IPS-NIHi11 (cell line): Measurements from ENCODE around the gene DLGAP4.
"Not testable (repeated sequence)": the region's sequence is repeated elsewhere in the genome, so short reads cannot be mapped to it uniquely, and the experiment has no call there.

Experiments
- DNase-seq: peaks from one replicate; pipeline ENCODE4 v3.0.0; 2012; ENCODE audit warnings: mixed read lengths, low spot score

Gene DLGAP4

DNA sequence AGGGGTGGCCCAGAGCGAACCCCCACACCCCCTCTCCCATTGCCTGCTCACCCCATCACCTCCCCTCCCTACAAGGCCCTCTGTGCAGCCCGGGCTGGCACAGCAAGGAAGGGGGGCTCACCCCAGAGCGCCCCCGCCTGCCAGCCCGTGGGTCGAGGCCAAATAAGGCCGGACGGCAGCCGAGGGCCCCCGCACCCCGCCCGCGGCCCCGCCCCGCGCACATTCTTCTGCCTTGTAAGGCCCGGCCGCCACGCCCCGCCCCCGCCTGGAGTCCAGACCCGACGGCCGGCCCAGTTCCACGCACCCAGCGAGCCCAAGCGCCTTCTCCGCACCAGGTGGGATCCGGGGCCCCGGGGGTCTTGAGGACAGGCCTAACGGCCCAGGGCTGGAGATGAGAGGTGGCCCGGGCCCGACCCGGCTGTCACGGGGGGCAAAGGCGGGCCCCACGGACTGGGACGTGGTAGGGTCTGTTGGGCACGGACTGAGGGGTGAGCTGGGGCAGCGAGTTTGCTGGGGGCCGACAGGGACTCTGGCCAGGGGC lies 235.2 kb downstream of the DLGAP4 start, which contains the start of gene MYL9:
MYL9 (plus strand) TSS at position 293 of the 541 bp plus-strand sequence. CDS start 3,366 bp downstream, outside the sequence.
- peak; percentile 94 for DNase-seq

DNA sequence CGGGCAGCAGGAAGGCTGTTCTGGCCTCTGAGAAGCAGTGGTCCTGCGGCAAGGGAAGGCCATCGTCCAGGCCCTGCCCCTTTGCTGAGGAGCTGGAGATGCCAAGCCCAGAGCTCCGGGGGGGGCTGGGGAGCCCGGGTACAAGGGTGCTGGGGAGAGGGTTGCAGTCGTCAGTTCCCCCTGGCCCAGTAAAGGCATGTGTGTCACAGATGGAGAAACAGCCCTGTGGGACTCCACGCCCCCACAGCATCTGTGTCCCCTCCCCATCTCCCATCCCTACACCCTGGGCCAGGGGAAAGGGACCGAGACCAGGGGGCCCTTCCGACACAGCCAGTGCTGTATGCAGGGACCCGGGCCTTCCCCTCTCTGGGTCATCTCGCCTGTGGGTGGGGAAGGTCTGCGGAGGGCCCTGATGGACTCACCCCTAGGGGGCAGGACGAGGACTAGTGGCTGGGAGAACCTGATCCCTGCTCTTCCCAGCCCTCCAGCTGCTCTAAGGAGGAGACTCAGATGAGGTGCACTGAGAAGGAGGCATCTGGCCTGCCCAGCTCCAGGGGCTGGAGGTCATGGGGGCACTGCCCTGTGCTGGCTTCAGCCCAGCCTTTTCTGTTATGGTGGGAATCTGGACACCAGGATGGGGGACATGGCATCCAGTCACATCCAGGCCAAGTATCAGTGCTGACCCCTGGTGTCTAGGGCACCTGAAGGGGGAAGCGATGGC lies 235.8 kb downstream of the DLGAP4 start:
- peak; percentile 76 for DNase-seq

DNA sequence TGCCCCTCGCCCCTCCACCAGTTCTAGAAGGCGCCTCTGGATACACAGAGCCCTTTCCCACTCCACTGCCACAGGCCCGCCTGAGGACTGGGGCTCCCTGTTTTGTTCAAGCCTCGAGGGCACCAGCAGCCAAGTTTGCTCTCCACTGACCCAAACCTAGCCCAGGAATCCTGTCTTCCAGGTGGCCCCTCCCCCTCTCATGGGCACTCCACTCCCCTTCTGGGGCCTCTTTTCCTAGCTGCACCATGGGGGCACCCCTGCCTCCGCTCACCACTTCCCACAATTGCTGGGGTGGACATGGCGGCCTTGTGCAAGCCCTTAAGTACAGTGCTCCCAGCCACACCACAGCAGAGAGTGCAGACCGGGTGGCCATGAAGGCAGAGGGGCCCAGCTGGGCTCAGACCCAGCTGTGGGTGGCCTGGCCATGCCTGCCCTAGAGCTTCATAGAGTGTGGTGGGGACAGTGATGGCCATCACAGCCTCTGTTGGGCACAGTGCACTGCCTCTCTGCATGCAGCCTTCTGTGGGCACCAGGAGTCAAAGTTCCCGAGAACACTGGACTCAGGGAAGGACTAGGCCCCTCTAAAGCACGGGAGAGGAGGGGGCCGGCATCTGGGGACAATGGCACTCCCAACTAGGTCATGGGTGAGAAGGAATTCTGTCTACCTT lies 236.5 kb downstream of the DLGAP4 start:
- DNase-seq = no peak

DNA sequence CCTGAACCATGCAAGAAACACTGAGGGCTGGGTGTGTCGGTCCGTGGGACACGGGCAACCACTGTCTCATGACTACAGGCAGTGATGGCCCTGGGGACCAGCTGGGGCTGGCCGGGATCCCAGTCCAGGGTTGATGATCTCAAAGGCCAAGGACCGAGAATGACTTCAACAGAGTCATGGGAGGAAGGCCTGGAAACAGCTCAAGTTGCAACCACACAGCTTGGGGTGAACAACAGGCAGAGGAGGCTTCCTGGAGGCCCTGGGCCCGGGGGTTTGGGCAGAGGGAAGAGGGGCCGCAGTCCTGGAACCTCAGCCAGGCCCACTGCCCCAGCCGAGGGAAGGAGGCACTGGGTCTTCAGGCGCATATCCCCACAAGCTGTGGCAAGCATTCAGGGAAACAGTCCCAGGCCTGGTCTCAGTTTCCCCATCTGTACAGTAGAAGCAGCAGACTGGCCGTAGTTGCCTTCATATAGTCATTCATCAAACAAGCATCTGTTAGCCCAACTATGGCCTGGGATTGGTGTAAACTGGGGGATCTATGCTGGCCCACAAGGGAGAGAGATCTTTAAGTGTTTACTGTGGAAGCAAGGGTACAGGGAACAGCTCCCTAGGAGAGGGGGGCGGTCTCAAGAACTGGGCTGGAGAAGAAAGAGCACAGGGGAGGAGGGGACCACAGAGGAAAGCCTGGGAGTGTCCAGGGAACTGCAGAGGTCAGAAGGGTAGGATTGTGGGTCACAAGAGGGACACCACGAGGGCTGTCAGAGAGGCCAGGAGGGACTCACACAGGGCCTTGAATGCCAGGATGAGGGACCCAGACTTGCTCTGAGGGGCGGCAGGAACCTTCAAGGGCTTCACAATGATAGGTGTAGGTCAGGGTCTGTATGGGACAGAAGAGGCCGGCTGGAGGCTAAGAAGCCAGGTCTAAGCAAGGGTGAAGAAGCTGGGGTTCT lies 237.3 kb downstream of the DLGAP4 start:
- DNase-seq = no peak

DNA sequence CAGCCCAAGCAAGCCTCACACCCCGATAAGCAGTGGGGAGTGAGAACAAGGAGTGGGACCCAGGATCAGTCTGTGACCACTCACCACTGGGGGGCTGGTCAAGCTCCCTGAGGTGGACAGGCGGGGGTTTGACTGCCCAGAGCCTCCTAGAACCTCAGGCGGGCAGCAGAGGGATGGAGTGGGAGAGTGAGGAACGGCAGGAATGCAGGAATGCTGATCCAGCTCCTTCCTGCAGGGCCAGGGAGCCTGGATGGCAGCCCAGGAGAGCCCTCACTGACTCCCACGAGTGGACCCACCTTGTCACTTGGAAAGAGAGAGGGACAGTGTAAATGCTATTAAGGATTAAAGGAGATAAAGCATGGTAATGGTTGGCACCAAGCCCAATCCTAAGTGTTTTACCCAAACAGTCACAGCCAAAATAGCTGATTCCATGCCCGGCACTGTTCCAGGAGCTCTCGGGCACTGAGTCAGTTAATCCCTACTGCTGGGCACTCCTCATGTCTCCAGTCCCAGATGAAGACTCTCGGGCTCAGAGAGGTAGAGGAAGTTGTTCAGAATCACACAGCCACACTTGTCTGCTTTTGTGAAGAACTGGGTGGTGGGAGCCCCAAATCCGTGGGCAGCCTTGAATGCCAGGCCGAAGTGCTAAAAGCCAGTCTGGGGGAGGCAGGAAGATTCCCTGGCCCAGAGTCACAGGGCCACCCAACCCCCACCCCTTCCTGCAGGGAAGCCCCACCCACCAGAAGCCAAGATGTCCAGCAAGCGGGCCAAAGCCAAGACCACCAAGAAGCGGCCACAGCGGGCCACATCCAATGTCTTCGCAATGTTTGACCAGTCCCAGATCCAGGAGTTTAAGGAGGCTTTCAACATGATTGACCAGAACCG lies 238.2 kb downstream of the DLGAP4 start:
- no peak for DNase-seq

DNA sequence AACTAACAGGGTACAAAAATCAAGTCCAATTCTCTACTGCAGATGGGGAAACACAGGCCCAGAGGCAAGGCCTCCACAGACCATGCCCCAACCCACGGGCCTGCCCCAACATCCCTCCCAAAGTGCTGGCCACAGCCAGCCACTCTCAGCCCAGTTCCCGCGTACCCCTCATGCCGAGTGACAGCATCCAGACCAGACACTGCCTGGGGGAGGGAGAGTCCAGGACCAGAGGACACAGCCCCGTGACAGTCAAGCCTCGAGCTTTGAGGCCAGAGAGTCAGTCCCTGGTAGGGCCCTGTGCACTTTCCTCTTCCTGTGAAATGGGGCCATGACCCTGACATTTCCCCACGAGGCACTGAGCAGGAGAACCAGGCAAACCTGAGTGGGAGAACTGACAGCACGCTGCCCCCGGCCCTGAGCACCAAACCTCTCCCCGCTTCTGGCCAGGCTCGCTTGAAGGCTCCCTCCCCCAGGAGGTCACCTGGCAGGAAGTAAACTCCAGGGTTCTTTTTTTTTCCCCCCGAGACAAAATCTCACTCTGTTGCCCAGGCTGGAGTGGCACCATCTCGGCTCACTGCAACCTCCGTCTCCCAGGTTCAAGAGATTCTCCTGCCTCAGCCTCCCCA lies 240.1 kb downstream of the DLGAP4 start:
- no peak for DNase-seq

DNA sequence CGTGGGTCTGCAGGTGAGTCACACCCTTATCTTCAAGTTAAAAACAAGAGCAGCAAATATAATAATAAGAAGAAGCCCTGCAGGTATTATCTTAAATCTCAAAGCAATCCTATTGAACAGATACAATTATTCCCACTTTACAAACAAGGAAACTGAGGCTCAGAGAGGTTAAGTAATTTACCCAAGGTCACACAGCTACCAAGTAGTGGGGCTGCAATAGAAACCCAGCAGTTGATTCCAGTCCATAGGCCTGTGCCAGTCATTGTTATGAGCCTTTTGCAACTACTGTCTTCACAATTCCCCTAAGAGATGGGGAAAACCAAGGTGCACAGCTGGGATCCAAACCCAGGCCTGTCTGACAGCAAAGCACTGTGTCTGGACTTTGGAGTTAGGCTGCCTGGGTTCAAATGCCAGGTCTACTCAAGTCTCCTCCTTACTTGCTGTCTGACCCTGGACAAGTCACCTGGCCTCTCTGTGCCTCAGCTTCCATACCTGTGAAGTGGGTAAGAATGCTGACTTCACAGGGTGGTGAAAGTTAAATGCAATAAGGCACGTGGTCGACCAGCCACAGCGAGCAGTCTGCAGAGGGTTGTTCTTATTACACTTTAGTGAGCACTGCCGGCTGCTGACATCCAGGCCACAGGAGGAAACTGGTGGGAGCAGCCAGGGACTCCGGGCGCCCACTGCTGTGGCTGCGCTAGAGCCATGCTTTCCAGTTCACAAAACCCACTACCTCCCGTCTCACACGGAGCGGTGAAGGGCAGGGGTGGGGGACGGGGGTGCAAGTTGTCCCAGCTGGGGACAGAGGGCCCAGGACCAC lies 241.3 kb downstream of the DLGAP4 start:
- no peak for DNase-seq

DNA sequence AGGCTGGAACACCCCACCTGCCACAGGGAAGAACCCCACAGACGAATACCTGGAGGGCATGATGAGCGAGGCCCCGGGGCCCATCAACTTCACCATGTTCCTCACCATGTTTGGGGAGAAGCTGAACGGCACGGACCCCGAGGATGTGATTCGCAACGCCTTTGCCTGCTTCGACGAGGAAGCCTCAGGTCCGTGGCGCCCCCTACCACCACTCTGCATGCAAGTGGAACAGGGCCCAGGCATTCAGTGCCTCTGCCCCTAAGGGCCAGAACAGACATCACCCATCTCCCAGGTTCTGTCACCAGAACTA lies 241.8 kb downstream of the DLGAP4 start:
- peak; percentile 58 for DNase-seq

DNA sequence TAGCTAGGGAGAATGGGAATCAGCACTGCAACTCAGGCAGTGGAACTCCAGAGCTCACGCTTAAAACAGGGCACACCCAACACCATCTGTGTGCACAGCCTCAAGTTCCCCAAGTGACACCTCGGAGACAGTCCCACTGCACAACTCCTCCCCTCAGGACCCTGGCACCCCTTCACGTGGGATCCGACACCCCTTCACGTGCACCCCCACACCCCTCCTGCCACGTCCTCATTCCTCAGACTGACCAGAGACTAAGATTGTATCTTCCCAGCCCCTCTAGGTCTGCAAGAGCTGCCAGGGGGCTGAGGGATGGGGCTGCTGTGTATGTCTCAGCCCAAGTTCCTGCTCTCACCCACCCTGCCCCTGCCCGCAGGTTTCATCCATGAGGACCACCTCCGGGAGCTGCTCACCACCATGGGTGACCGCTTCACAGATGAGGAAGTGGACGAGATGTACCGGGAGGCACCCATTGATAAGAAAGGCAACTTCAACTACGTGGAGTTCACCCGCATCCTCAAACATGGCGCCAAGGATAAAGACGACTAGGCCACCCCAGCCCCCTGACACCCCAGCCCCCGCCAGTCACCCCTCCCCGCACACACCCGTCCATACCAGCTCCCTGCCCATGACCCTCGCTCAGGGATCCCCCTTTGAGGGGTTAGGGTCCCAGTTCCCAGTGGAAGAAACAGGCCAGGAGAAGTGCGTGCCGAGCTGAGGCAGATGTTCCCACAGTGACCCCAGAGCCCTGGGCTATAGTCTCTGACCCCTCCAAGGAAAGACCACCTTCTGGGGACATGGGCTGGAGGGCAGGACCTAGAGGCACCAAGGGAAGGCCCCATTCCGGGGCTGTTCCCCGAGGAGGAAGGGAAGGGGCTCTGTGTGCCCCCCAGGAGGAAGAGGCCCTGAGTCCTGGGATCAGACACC lies 242.8 kb downstream of the DLGAP4 start:
- DNase-seq = no peak

DNA sequence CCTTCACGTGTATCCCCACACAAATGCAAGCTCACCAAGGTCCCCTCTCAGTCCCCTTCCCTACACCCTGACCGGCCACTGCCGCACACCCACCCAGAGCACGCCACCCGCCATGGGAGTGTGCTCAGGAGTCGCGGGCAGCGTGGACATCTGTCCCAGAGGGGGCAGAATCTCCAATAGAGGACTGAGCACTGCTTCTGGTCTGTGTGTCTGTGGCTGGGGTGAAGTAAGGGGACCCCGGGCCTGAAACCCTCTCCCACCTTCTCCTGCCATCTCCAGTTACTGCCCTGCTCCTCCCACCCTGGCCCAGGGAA lies 243.4 kb downstream of the DLGAP4 start:
- DNase-seq = no peak

DNA sequence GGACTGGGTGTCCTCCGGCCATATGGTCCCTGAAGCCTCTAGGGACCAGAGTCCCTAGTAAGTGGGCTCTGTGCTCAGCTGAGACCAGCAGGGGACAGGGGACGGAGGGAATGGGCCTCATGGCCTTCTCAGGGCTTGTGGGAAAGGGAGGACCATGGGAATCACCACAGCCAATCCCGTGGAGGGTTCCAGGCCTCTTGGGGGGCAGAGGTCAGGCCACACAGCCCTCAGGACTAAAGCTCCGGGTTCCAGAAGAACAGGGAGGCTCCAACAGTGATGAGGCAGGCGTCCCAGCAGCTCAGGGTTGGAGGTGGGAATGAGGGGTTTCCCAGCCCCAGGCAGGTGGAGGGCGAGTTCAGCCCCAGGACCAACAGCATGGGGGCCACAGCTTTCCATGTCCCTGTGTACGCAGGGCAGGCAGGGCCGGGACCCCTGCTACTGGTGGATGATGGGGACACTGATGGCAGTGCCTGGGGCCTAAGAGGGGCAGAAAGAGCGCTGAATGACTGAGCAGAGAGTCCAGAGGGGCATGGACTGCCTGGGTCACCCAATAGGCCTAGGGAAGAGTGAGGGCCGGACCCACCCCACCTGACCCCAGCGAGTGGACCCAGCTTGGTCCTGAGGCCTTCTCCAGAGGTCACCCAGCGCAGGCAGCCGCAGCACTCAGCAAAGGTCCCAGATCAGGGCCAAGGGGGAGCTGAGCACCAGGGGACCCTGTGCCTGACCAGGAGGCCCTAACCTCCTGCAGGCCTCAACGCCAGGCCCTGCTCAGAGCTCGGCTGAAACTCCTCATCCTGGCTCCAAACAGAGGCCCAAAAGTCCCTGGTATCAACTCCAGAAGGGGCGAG lies 244.0 kb downstream of the DLGAP4 start:
- no peak for DNase-seq

DNA sequence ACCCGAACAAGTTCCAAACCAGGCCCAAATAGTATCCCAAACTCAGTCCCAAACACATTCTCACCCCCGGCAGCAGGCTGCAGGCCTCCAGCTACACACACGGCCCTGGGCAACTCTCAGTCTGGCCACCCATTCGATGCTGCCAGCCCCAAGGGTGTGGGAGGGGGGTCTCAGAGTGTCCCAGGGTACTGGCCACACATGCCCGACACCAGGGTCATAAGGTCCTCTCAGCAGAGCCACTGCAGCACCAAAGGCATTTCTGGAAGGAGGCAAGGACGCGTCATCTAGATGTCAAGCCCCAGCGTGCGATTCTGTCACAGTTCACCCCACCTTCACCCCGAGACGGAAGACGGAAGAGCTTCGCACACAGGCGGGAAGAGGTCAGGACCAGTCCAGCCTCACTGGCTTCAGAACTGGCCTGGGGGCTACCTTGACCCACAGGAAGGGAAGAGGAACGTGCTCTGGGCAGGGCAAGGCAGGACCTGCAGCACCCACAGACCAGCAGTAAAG lies 244.7 kb downstream of the DLGAP4 start:
- no peak for DNase-seq

DNA sequence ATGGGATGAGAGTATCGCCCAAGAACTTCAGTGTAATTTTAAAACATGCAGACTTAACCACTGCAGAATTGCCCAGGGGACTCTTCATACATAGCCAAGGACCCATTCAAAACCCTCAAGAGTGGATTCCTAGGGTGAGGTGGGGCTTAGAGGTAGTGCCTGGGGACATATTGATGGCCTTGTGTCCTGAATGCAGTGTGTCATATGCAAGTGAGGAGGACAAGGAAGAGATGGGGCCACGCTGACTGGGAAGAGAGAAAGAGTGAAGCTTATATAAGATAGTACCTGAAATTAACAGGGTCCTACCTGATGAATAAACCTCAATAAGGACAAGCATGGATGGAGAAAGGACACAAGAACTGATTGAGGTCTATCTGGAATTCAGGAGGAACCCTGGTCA lies 249.1 kb downstream of the DLGAP4 start:
- no peak for DNase-seq

DNA sequence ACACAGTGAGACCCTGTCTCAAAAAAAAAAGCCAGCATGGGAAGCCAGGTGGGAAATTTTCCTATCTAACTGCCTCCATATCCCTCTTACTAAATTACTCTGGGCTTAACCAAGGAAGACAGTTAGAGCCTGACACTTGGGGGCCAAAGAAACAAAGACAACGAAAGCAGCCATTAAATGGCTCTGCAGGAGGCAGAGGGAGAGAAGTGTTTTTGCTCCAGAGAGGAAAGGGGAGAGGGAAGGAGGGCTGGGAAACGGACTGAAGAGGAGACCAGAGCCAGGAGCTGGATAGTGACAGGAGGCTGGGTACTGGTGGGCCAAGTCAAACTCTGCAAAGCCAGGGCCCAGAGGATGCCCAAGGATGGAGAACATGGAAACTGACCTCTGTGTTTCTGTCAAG lies 256.6 kb downstream of the DLGAP4 start:
- DNase-seq = no peak

DNA sequence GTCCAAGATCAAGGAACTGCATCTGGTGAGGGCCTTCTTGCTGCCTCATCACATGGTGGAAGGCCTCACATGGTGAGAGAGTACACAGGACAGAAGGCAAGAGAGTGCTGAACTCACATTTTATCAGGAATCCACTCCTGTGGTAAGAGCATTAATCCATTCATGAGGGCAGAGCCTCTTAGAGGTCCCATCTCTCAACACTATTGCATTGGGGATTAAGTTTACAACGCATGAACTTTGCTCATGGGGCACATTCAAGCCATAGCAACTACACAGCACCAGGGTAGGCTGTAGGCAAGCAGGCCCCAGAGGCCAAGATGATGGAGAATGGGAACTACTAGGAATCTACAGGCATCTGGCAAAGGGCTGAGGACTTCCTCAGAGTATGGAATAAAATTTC lies 257.2 kb downstream of the DLGAP4 start:
- DNase-seq = no peak

DNA sequence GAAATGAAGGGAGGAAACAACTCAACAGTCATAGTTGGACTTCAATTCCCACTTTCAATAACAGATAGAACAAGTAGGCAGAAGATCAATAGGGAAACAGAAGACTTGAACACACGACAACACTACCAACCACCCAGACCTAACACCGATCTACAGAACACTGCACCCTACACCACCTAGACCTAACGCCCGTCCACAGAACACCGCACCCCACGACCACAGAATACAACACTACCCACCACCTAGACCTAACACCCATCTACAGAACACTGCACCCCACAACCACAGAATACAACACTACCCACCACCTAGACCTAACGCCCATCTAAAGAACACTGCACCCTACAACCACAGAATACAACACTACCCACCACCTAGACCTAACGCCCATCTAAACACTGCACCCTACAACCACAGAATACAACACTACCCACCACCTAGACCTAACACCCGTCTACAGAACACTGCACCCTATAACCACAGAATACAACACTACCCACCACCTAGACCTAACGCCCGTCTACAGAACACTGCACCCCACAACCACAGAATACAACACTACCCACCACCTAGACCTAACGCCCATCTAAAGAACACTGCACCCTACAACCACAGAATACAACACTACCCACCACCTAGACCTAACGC lies 258.1 kb downstream of the DLGAP4 start:
- DNase-seq = not testable (repeated sequence)

DNA sequence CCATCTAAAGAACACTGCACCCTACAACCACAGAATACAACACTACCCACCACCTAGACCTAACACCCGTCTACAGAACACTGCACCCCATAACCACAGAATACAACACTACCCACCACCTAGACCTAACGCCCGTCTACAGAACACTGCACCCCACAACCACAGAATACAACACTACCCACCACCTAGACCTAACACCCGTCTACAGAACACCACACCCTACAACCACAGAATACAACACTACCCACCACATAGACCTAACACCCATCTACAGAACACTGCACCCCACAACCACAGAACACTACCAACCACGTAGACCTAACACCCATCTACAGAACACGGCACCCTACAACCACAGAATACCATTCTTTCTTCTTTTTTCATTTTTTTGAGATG lies 258.6 kb downstream of the DLGAP4 start:
- DNase-seq = not testable (repeated sequence)
